B cell (primary cell): ENCODE data around the gene ACOXL.

Experiments
- EZH2 ChIP-seq: IDR thresholded peaks from 2 replicates; pipeline ENCODE4 v1.6.1; 2012; ENCODE audit warnings: borderline replicate concordance, low read depth, mild to moderate bottlenecking, moderate library complexity, low read length; ENCODE audit not compliant: insufficient read depth, poor library complexity, severe bottlenecking
- TF ChIP-seq, protein P1 (sequence below): fragments of 200-600 bp; IDR thresholded peaks from one replicate; pipeline ENCODE4 v1.8.0; 2022; ENCODE audit warnings: antibody characterized with exemption, mild to moderate bottlenecking

DNA sequence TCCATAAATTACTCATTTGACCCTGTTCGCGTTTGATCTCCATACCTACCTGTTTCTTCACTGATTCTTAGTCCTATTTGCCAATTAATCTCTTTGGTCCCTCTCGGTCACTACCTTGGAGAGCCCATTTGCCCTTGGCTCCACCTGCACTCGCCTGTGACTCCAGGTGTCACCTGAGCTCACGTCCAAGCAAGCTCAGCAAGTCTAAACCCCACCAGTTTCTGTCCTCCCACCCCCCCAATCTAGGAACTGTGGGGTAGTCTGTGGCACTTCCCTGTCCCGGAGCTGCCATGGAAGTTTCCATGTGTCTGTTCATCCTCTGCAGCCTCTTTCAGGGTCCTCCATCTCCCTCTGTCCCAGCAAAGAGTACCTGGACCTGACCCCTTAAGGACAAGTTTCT lies 320.2 kb downstream of the ACOXL start:
- TF ChIP-seq, protein P1, sequence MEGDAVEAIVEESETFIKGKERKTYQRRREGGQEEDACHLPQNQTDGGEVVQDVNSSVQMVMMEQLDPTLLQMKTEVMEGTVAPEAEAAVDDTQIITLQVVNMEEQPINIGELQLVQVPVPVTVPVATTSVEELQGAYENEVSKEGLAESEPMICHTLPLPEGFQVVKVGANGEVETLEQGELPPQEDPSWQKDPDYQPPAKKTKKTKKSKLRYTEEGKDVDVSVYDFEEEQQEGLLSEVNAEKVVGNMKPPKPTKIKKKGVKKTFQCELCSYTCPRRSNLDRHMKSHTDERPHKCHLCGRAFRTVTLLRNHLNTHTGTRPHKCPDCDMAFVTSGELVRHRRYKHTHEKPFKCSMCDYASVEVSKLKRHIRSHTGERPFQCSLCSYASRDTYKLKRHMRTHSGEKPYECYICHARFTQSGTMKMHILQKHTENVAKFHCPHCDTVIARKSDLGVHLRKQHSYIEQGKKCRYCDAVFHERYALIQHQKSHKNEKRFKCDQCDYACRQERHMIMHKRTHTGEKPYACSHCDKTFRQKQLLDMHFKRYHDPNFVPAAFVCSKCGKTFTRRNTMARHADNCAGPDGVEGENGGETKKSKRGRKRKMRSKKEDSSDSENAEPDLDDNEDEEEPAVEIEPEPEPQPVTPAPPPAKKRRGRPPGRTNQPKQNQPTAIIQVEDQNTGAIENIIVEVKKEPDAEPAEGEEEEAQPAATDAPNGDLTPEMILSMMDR = no peak
- TF ChIP-seq EZH2 = no peak
